Neural progenitor cell (in vitro differentiated cells): ENCODE measurements around the gene TSTD1. TPM values are rescaled to one million over a fixed set of nuclear protein-coding genes. Genes with fewer than 3 reads are reported as not detected.
"Not testable (repeated sequence)": the region's sequence is repeated elsewhere in the genome, so short reads cannot be mapped to it uniquely, and the experiment has no call there.

Source experiments
- DNase-seq: peaks from one replicate; pipeline ENCODE4 v3.0.0-alpha.2; 2016; ENCODE audit warnings: low spot score
- H2AFZ ChIP-seq: fragments of 200-600 bp; sonication (generic); replicated peaks from 2 replicates; pipeline ENCODE4 v1.6.1; 2016; ENCODE audit warnings: antibody characterized with exemption
- H3F3A ChIP-seq: fragments of 200-600 bp; sonication (generic); 2 replicates; pipeline ENCODE4 v1.6.1; 2016; ENCODE audit warnings: antibody characterized with exemption, low read depth
- H3K27ac ChIP-seq: fragments of 200-600 bp; sonication (generic); 2 replicates; pipeline ENCODE4 v1.5.1; 2016; ENCODE audit warnings: mild to moderate bottlenecking
- H3K27me3 ChIP-seq: fragments of 200-600 bp; sonication (generic); 2 replicates; pipeline ENCODE4 v1.6.1; 2016; ENCODE audit warnings: mild to moderate bottlenecking, moderate library complexity
- H3K36me3 ChIP-seq: fragments of 200-600 bp; sonication (generic); 2 replicates; pipeline ENCODE4 v1.5.1; 2016
- H3K4me1 ChIP-seq: fragments of 200-600 bp; sonication (generic); 2 replicates; pipeline ENCODE4 v1.6.1; 2016; ENCODE audit warnings: mixed run types
- H3K4me2 ChIP-seq: fragments of 200-600 bp; sonication (generic); 2 replicates; pipeline ENCODE4 v1.6.1; 2016
- H3K4me3 ChIP-seq: fragments of 200-600 bp; sonication (generic); 2 replicates; pipeline ENCODE4 v1.5.1; 2016
- H3K79me2 ChIP-seq: fragments of 200-600 bp; sonication (generic); 2 replicates; pipeline ENCODE4 v1.6.1; 2016; ENCODE audit warnings: low read depth
- H3K9ac ChIP-seq: fragments of 200-600 bp; sonication (generic); 2 replicates; pipeline ENCODE4 v1.6.1; 2016
- H3K9me3 ChIP-seq: fragments of 200-600 bp; sonication (generic); 2 replicates; pipeline ENCODE4 v1.5.1; 2016; ENCODE audit warnings: low read depth
- H4K20me1 ChIP-seq: fragments of 200-600 bp; sonication (generic); 2 replicates; pipeline ENCODE4 v1.6.1; 2016; ENCODE audit warnings: low read depth
- H3K27ac Mint-ChIP-seq: 3 replicates; pipeline ENCODE4 v1.8.0; 2021; ENCODE audit warnings: mixed read lengths
- H3K27me3 Mint-ChIP-seq: 2 replicates; pipeline ENCODE4 v1.8.0; 2022; ENCODE audit warnings: low read depth, mild to moderate bottlenecking, inconsistent platforms, moderate library complexity, mixed read lengths; ENCODE audit not compliant: insufficient read depth
- H3K36me3 Mint-ChIP-seq: 3 replicates; pipeline ENCODE4 v1.8.0; 2021; ENCODE audit warnings: mixed read lengths
- H3K4me1 Mint-ChIP-seq: 3 replicates; pipeline ENCODE4 v1.8.0; 2021; ENCODE audit warnings: mixed read lengths
- H3K4me3 Mint-ChIP-seq: 3 replicates; pipeline ENCODE4 v1.8.0; 2021; ENCODE audit warnings: mild to moderate bottlenecking, moderate library complexity, mixed read lengths
- H3K9me3 Mint-ChIP-seq: 3 replicates; pipeline ENCODE4 v1.8.0; 2020; ENCODE audit warnings: mixed read lengths
- CTCF ChIP-seq: fragments of 200-600 bp; sonication (generic); IDR thresholded peaks from 2 replicates; pipeline ENCODE4 v1.5.1; 2017; ENCODE audit warnings: antibody characterized with exemption, mild to moderate bottlenecking
- EZH2 ChIP-seq: fragments of 200-600 bp; sonication (generic); IDR thresholded peaks from 2 replicates; pipeline ENCODE4 v1.6.1; 2017; ENCODE audit warnings: antibody characterized with exemption, mild to moderate bottlenecking, moderate library complexity
- EZH2phosphoT487 ChIP-seq: fragments of 200-600 bp; sonication (generic); IDR thresholded peaks from 2 replicates; pipeline ENCODE4 v1.6.1; 2017; ENCODE audit warnings: antibody characterized with exemption
- total RNA-seq: library from RNA; depleted of rRNA; stranded (reverse); fragments of >200 nt; gene quantifications from 2 replicates; pipeline ENCODE4 v1.2.3, GENCODE V29; 2015; ENCODE audit warnings: low replicate concordance

The TSTD1 gene
- total RNA-seq, 1 donor from 2014 or later = 29.9 TPM

DNA sequence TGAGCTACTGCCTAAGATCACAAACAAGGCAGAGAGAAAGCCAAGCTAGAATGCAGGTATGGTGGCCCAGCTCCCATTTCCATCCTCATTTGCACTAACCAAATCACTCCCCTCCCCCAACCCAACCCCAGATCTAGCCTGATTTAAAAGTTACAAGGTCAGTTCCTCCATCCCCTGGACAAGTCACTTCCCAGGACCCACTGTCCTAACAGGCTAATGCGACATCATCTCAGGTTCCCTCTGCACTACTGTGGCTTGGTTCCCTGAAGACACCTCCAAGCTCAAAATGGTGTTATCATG lies 20.2 kb downstream of the TSTD1 start:
- Histone ChIP-seq H3K27ac (no peak overlapping the region), H3K36me3 (no peaks in the 10 kb centered on the region), H2AFZ (no peak overlapping the region), H3K4me2 (peak overlapping the region; percentile 94), H3K4me3 (peak overlapping the region; percentile 16), H3K27me3 (no peaks in the 10 kb centered on the region), H3K79me2 (peaks cover 70% of the 10 kb centered on the region), H3K4me1 (peaks cover 22% of the 10 kb centered on the region), H3K9ac (no peak overlapping the region), H4K20me1 (peaks cover 34% of the 10 kb centered on the region), H3F3A (peaks cover 24% of the 10 kb centered on the region), H3K9me3 (no peaks in the 10 kb centered on the region)
- no peak for DNase-seq
- Mint-ChIP-seq H3K27me3 (peaks cover 38% of the 10 kb centered on the region), H3K36me3 (no peaks in the 10 kb centered on the region), H3K4me3 (no peak overlapping the region), H3K27ac (no peak overlapping the region), H3K4me1 (peaks cover 27% of the 10 kb centered on the region), H3K9me3 (no peaks in the 10 kb centered on the region)
- TF ChIP-seq EZH2phosphoT487 (no peak), EZH2 (no peak)

DNA sequence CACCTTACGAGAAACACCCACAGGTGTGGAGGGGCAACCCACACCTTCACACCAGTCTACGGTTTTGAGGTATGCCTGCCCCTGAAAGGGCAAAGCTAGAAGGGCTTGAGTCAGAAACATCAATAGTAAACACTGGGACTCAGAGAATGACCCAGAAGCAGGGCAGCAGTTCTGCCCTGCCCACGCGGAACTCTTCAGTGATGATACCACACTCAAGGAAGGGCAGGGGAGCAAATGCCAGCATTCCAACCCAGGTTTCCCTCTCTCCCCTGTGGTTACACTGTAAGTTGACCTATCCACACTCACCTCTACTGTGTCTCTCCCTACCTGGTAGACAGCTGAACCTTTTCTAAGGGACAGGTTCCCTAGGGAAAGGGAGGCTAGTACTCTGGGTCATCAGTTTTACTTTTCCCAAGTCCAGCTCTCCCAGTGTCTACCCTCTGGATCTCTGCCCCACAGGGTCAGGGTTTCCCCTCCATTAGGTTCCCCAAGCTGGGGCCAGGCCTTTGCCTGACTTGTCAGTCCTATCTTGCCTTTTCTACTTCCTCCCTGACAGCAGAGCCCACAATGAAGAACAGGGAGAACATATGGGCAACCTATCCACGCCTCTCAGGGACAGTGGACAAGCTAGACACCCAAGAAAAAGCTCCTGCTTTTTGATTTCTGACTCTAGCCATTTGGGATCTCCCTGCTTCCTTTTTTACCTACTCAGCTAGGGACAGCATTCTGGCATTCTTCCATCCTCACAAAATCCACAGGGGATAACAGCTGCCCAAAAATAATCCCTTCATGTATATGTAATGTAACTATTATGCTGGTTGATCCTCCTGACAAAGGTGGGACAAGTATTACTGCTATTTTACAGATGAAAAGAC lies 20.8 kb downstream of the TSTD1 start:
- Histone ChIP-seq H3K4me2 (peak overlapping the region; percentile 94), H3K36me3 (no peaks in the 10 kb centered on the region), H3K79me2 (peaks cover 76% of the 10 kb centered on the region), H3F3A (peaks cover 24% of the 10 kb centered on the region), H3K27ac (no peak overlapping the region), H2AFZ (no peak overlapping the region), H3K27me3 (no peaks in the 10 kb centered on the region), H4K20me1 (peaks cover 40% of the 10 kb centered on the region), H3K9me3 (no peaks in the 10 kb centered on the region), H3K4me1 (peaks cover 22% of the 10 kb centered on the region), H3K4me3 (no peak overlapping the region), H3K9ac (no peak overlapping the region)
- no peak for DNase-seq
- Mint-ChIP-seq H3K36me3 (no peaks in the 10 kb centered on the region), H3K27ac (no peak overlapping the region), H3K27me3 (peaks cover 38% of the 10 kb centered on the region), H3K9me3 (no peaks in the 10 kb centered on the region), H3K4me3 (no peak overlapping the region), H3K4me1 (peaks cover 27% of the 10 kb centered on the region)
- TF ChIP-seq CTCF (no peak), EZH2phosphoT487 (no peak), EZH2 (no peak)

GRCh38 chr1:161017181-161017580 lies 21.6 kb downstream of the TSTD1 start:
- Histone ChIP-seq H3K79me2 (peaks cover 84% of the 10 kb centered on the region), H3K4me2 (peak overlapping the region; percentile 30), H3F3A (peaks cover 24% of the 10 kb centered on the region), H3K4me1 (peaks cover 22% of the 10 kb centered on the region), H4K20me1 (peaks cover 46% of the 10 kb centered on the region)
- not testable (repeated sequence) for H3K9me3 Mint-ChIP-seq, H3K9me3 ChIP-seq, H3K4me3 ChIP-seq, H3K27ac Mint-ChIP-seq, H3K9ac ChIP-seq, H3K4me3 Mint-ChIP-seq, H3K27ac ChIP-seq, H3K27me3 ChIP-seq, H3K36me3 Mint-ChIP-seq, H2AFZ ChIP-seq, DNase-seq, H3K36me3 ChIP-seq
- H3K4me1 Mint-ChIP-seq = peaks cover 27% of the 10 kb centered on the region
- H3K27me3 Mint-ChIP-seq = peaks cover 36% of the 10 kb centered on the region

DNA sequence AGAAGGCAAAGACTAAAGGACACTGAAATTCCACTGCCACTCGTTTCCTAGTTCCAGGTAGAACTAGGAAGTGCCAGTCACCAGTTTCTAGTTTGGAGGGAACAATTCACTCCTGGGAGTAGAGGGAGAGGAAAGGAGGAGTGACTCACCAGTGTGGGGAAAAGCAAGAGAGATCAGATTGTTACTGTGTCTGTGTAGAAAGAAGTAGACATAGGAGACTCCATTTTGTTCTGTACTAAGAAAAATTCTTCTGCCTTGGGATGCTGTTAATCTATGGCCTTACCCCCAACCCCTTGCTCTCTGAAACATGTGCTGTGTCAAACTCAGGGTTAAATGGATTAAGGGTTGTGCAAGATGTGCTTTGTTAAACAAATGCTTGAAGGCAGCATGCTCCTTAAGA lies 22.1 kb downstream of the TSTD1 start:
- peaks cover 27% of the 10 kb centered on the region for H3K4me1 Mint-ChIP-seq
- H4K20me1 ChIP-seq = peaks cover 50% of the 10 kb centered on the region

More for the DNA sequence above, 22.1 kb downstream of the TSTD1 start:
- not testable (repeated sequence) for H3K9me3 Mint-ChIP-seq, H3K4me3 Mint-ChIP-seq, H3K27ac Mint-ChIP-seq, H3K27me3 ChIP-seq, H3K4me3 ChIP-seq, H3K36me3 ChIP-seq, H3K9me3 ChIP-seq, H3K27ac ChIP-seq, H3K9ac ChIP-seq, H3K36me3 Mint-ChIP-seq, H3K4me2 ChIP-seq, H2AFZ ChIP-seq, DNase-seq
- H3K79me2 ChIP-seq = peaks cover 89% of the 10 kb centered on the region
- peaks cover 20% of the 10 kb centered on the region for H3F3A ChIP-seq
- peaks cover 34% of the 10 kb centered on the region for H3K27me3 Mint-ChIP-seq
- H3K4me1 ChIP-seq = peaks cover 22% of the 10 kb centered on the region
